IPS-18a (cell line): Measurements from ENCODE around the gene FCSK.

Experiments used
- H3K27ac ChIP-seq: one replicate; pipeline ENCODE4 v1.5.1; 2013; ENCODE audit warnings: low read length
- H3K27me3 ChIP-seq: one replicate; pipeline ENCODE4 v1.6.1; 2013; ENCODE audit warnings: mild to moderate bottlenecking, low read length; ENCODE audit not compliant: control insufficient read depth, insufficient read depth
- H3K36me3 ChIP-seq: one replicate; pipeline ENCODE4 v1.6.1; 2013; ENCODE audit warnings: low read depth, low read length; ENCODE audit not compliant: control insufficient read depth
- H3K4me1 ChIP-seq: one replicate; pipeline ENCODE4 v1.6.1; 2013; ENCODE audit warnings: low read depth, low read length; ENCODE audit not compliant: control insufficient read depth
- H3K4me3 ChIP-seq: one replicate; pipeline ENCODE4 v1.5.1; 2013; ENCODE audit warnings: low read length
- H3K9ac ChIP-seq: one replicate; pipeline ENCODE4 v1.6.1; 2013; ENCODE audit warnings: mild to moderate bottlenecking, low read length, moderate library complexity
- H3K9me3 ChIP-seq: one replicate; pipeline ENCODE4 v1.6.1; 2013; ENCODE audit warnings: low read depth, low read length; ENCODE audit not compliant: control insufficient read depth

Gene FCSK

DNA sequence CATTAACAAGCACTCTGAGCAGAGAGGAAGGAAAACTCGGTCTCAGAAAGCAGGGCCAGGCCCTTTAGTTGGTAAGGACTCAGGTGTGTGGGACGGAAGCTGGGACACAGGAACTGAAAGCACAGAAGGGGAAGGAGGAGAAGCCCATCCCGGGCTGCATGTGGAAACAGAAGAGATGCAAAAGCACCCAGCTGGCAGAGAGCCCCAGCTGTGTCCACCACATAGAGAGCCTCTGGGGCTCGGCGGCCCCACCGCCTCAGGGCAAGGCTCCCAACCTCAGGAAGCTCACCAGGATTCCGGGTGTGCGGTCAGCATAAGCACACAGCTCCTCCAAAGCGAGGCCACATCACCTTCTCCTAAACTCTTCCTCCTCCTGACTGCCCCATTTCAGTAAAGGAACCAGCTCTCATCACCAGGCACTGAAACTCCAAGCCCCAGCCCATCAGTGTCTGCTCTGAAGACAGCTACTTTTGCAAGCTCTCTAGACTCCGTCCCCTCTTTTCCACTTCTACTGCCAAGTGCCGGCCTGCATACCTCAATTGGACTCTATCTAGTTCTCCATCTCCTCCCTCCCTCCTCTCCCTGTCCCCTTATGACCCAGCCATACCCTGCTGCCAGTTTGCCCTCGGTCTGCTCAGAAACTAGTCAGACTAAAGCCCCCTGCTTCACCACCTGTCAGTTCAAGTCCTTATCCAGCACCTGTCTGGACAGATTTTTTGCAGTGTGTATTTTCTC is 21.5 kb upstream of the FCSK start:
- H3K9me3 ChIP-seq = no peaks in the 10 kb centered on the region
- no peak overlapping the region for H3K4me3 ChIP-seq
- H3K27ac ChIP-seq = no peak overlapping the region
- peaks cover 49% of the 10 kb centered on the region for H3K4me1 ChIP-seq
- H3K27me3 ChIP-seq = no peaks in the 10 kb centered on the region
- H3K36me3 ChIP-seq = peaks cover 6% of the 10 kb centered on the region
- H3K9ac ChIP-seq = no peak overlapping the region

DNA sequence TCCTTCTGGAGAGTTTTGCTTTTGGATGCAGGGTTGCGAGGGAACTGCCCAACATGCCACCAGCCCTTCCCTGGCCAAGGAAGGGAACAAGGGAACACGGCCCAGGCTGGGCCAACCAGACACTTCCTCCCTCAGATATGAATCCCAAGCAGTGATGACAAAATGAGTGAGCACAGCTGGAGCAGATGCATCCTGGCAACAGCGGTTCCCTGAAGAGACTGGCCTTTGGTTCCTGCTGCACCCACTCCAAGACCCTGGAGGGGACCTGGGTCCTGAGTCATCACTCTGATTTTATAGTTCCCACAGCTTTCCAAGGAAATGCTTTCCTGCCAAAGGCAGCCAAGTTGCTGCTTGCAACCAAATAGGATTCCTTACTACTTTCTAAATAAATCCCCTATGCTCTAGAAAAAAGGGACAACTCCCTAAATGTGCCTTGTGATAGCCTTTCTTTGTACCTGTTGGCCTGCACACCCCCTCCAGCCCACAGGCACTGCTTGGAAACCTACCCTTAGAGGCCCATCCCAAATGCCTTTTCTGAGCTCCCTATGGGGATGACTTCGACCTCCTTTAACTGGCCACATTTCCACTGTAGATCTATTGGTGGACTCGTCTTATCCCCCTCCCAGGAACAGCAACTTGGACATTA is 20.8 kb upstream of the FCSK start:
- H3K9me3 ChIP-seq = no peaks in the 10 kb centered on the region
- H3K4me1 ChIP-seq = peaks cover 46% of the 10 kb centered on the region
- H3K27ac ChIP-seq = no peak overlapping the region
- H3K27me3 ChIP-seq = no peaks in the 10 kb centered on the region
- H3K36me3 ChIP-seq = peaks cover 6% of the 10 kb centered on the region
- H3K9ac ChIP-seq = no peak overlapping the region
- no peak overlapping the region for H3K4me3 ChIP-seq

- no peaks in the 10 kb centered on the region for H3K27me3 ChIP-seq
- H3K9ac ChIP-seq = no peak overlapping the region
- H3K9me3 ChIP-seq = no peaks in the 10 kb centered on the region
- peaks cover 41% of the 10 kb centered on the region for H3K4me1 ChIP-seq
- no peak overlapping the region for H3K27ac ChIP-seq
- no peak overlapping the region for H3K4me3 ChIP-seq
- H3K36me3 ChIP-seq = peaks cover 6% of the 10 kb centered on the region
These were observed 19.7 kb upstream of the FCSK start for GRCh38 chr16:70434484-70435260.

DNA sequence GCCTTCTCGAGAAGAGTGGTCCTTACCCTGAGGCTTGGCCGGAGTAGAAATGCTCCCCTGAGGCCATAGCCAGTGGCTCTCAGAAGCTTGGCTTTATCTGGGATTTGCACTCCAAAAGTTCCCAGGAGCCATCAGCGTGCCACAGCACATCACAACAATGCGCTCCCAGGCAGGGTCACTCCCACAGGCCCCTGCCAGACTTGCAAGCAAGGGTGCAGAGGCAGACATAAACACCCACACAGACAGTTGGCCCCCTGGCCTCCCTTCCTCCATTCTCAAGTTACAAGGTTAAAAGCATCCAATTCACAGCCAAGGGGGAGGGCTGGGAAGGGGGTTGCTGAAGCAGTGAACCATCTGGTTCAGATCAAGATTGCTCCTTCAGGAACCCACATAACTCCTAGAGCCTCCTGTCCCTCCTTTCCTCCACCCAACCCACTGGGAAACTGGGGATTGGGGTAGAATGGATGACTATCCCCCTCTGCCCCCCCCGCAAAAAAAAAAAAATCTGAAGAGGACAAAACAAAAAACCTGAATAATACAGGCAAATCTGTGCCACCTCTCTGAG is 17.3 kb upstream of the FCSK start:
- Histone ChIP-seq H3K36me3 (peaks cover 6% of the 10 kb centered on the region), H3K9ac (peak overlapping the region; percentile 58), H3K27me3 (no peaks in the 10 kb centered on the region), H3K4me1 (peaks cover 30% of the 10 kb centered on the region), H3K9me3 (no peaks in the 10 kb centered on the region), H3K27ac (no peak overlapping the region), H3K4me3 (peak overlapping the region; percentile 80)

DNA sequence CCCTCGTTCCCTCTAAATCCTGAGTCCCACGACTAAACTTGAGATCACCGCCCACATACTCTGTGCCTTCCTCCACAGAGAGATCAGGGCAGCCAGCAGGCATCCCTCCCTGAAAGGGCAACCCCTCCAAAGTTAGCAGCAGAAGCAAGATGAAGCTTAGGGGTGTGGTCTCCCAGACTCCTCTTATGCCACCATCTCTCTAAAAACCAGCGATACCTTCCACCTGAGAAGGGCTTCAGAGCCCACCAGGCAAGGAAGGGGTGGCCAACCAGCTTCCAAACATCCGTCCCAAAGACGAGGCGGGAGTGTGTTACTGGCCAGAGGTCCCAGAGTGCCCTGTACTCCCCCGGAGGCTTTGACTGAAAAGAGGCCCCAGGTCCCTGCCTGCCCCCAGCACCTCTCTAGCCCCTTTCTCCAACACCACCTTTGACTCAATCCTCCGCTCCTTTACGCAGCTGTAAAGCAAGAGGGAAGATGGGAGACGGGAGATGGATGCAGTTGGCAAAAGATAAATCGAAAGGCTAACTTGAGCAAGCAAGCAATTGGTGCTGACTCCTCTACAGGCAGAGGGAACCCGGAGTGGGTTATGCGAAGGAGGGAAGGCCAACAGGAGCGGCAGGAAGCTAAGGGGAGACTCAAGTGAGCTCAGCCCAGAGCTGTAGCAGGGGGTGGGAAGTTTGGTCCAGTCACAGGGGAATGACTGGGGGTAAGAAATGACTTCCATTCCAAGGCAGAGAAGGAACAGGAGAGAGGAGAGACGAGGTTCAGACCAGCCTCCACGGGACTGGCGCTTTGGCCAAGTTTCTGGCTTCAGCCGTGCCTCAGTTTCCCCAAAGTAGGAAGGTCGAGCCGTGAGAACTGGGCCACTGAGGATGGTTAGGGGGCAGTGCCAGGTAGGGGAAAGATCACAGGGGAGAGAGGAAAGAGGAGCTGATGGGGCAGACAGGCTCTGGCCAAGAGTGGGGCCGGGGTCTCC is 16.5 kb upstream of the FCSK start:
- Histone ChIP-seq H3K4me3 (peak overlapping the region; percentile 80), H3K27me3 (no peaks in the 10 kb centered on the region), H3K9ac (peak overlapping the region; percentile 58), H3K4me1 (peaks cover 26% of the 10 kb centered on the region), H3K27ac (no peak overlapping the region), H3K36me3 (peaks cover 6% of the 10 kb centered on the region), H3K9me3 (no peaks in the 10 kb centered on the region)

- peaks cover 6% of the 10 kb centered on the region for H3K36me3 ChIP-seq
- H3K9ac ChIP-seq = peak overlapping the region; percentile 58
- peaks cover 22% of the 10 kb centered on the region for H3K4me1 ChIP-seq
- no peaks in the 10 kb centered on the region for H3K9me3 ChIP-seq
- H3K4me3 ChIP-seq = peak overlapping the region; percentile 80
- no peak overlapping the region for H3K27ac ChIP-seq
- no peaks in the 10 kb centered on the region for H3K27me3 ChIP-seq
These were observed 15.8 kb upstream of the FCSK start for GRCh38 chr16:70438585-70438968.

GRCh38 chr16:70438969-70439862 is 15.2 kb upstream of the FCSK start, which contains the start of gene ST3GAL2:
TSS of gene ST3GAL2 (minus strand) at chr16:70439100. CDS start at chr16:70398530, 40,570 bp downstream.
- H3K27ac ChIP-seq = no peak within 1 kb of the TSS
- peak within 1 kb of the TSS; percentile 66 for H3K9ac ChIP-seq
- peaks cover 6% of the 10 kb centered on the region for H3K36me3 ChIP-seq
- peaks cover 19% of the 10 kb centered on the region for H3K4me1 ChIP-seq
- H3K4me3 ChIP-seq = peak within 1 kb of the TSS; percentile 80
- H3K9me3 ChIP-seq = no peaks in the 10 kb centered on the region
- H3K27me3 ChIP-seq = no peaks in the 10 kb centered on the region

DNA sequence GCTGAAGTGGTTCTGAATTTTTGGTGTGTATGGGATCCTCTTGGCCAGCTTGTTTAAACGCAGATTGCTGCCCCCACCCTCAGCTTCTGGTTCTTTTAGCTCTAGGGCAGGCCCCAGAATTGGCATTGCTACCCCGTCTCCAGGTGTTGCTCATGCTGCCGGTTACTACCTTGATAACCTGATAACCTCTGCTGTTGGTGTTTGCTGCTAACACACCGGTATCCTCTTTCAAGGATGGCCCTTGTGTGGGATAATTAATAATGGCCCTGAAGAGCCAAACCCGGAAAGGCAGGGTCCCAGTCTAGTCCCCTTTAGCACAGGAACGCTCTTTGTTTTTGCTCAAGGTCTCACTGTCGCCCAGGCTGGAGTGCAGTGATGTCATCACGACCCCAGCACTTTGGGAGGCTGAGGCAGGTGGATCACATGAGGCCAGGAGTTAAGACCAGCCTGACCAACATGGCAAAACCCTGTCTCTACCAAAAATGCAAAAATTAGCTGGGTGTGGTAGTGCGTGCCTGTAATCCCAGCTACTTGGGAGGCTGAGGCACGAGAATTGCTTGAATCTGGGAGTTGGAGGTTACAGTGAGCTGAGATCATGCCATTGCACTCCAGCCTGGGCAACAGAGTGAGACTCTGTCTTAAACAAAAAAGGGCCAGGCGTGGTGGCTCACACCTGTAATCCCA is 14.2 kb upstream of the FCSK start:
- H3K27ac ChIP-seq = no peak overlapping the region

DNA sequence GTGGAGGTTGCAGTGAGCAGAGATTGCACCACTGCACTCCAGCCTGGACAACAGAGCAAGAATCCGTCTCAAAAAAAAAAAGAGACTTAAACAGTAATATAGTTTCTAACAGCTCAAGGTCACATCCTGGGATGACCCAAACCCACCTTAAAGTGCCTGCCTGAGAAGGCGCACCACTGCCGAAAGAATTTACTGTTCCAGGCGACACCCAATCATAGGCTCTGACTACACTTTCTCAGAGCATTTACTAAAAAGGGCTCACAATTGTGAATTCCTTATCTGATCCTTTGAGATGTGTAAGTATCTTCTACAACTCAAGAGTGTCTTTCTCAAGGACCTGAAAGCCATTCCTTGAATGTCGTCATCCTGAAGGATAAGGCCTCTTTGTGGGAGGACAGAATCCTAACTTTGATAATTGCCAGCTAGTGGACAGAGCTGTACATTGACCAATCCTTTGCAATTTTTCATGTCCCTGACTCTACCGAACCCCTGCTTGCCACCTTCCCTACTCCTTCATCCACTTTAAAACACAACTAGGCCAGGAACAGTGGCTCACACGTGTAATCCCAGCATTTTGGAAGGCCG is 12.9 kb upstream of the FCSK start:
- no peaks in the 10 kb centered on the region for H3K27me3 ChIP-seq
- H3K27ac ChIP-seq = no peak overlapping the region
- no peaks in the 10 kb centered on the region for H3K36me3 ChIP-seq
- H3K9me3 ChIP-seq = no peaks in the 10 kb centered on the region
- no peak overlapping the region for H3K9ac ChIP-seq
- no peak overlapping the region for H3K4me3 ChIP-seq
- H3K4me1 ChIP-seq = peaks cover 18% of the 10 kb centered on the region

More for the DNA sequence above, 14.2 kb upstream of the FCSK start:
- Histone ChIP-seq H3K36me3 (no peaks in the 10 kb centered on the region), H3K4me1 (peaks cover 19% of the 10 kb centered on the region), H3K4me3 (peak overlapping the region; percentile 69), H3K9ac (peak overlapping the region; percentile 66), H3K9me3 (no peaks in the 10 kb centered on the region), H3K27me3 (no peaks in the 10 kb centered on the region)
